Hepatic stellate cell (primary cell): ENCODE data around the gene PRSS22.

Source experiments
- DNase-seq: peaks from one replicate; pipeline ENCODE4 v3.0.0; 2011; ENCODE audit warnings: low spot score

PRSS22 gene

GRCh38 chr16:2852731-2853507 lies 5.1 kb downstream of the PRSS22 start:
- DNase-seq, result no peak

GRCh38 chr16:2852003-2852730 lies 5.8 kb downstream of the PRSS22 start:
- DNase-seq, result no peak

GRCh38 chr16:2848933-2849725 lies 8.8 kb downstream of the PRSS22 start:
- no peak for DNase-seq

DNA sequence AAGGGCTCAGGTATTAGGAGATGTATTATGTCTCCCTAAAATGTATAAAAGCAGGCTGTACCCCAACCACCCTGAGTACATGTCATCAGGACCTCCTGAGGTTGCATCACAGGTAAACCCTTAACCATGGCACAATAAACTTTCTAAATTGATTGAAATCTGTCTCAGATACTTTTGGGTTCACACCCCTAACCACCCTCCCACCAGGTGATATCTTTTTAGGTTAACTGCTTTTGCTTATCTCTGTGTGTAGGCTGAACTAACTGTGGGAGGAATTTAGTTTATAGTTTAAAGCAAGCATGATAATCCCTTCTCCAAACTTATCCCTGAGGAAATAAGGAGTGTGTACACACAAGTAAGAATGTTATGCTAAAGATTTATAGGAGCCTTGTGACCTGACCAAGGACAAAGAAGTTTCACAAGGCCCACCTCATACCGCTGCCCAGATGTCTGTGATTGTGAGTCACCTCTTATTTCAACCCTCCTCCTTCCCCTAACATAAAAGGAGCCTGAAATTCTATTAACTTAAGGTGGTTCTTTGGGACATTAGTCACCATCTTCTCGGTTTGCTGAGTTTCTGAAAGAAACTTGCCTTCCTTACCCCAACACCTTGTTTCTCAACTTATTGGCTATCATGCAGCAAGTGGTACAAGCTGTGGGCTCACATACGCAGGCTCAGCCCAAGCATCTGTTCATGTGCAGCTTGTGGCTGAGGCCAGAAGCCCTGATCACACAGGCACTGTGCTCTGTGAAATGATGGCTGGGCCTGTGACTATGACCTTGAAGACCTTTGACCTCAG lies 11.3 kb downstream of the PRSS22 start:
- DNase-seq, result no peak

GRCh38 chr16:2845116-2845515 lies 12.9 kb downstream of the PRSS22 start:
- DNase-seq, result no peak

- DNase-seq, result no peak
Observed at GRCh38 chr16:2843526-2843925, 14.4 kb downstream of the PRSS22 start.

GRCh38 chr16:2842340-2843000 lies 15.5 kb downstream of the PRSS22 start:
- DNase-seq, result peak; percentile 67

DNA sequence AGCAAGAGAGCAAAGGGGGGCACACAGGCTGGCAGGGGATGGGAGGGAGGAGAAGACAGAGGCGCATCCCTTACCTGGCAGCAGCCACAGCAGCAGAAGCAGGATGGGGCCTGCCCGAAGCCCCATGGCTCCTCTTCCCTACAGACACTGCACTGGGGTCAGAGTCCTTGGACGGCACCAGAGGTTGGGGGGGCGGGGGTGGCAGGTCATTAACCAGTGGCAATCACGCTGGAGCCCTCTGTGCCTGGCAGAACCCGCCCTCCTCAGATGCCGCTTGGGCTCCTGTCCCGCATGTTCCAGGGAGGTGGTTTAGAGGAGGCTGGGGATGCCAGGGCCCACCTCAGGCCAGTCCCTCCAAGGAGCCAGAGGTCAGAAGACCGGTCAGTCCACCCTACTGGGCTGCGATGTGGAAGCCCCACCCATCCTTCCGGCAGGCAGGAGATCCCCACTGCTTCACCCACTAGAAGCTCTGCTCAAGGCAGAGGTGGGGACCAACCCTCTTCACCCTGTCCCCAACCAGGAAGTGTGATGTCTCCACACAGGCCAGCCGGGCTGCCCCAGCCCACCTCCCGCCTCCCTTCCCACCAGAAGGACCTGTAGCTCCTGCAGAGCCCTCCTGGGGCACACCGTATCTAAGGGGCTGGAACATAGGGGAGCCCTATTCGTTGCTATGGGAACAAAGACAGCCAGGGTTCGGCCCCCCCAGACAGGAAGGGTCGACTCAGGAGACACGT lies 16.2 kb downstream of the PRSS22 start:
- DNase-seq, result no peak

DNA sequence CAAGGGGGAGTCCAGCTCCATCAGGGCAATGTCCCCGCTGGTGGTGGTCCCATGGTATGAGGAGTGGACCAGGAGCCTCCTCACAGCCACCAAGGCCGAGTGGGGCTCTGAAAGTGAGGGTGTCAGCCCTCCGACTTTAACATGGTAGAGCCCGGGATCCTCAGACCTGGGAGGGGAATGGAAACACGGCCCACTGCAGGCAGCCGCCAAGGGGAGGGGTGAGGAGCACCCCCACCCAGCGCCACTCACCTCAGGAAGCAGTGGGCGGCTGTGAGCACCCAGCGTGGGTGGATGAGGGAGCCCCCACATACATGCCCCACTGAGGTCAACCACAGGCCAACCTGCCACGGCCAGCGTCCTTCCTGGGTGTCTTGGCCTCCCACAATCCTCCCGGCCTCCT lies 17.1 kb downstream of the PRSS22 start:
- DNase-seq, result no peak

GRCh38 chr16:2839650-2840450 lies 18.1 kb downstream of the PRSS22 start:
- DNase-seq, result no peak

- DNase-seq, result peak; percentile 91
Observed at GRCh38 chr16:2838928-2839327, 19.0 kb downstream of the PRSS22 start.

GRCh38 chr16:2836646-2837508 lies 21.1 kb downstream of the PRSS22 start:
- no peak for DNase-seq

DNA sequence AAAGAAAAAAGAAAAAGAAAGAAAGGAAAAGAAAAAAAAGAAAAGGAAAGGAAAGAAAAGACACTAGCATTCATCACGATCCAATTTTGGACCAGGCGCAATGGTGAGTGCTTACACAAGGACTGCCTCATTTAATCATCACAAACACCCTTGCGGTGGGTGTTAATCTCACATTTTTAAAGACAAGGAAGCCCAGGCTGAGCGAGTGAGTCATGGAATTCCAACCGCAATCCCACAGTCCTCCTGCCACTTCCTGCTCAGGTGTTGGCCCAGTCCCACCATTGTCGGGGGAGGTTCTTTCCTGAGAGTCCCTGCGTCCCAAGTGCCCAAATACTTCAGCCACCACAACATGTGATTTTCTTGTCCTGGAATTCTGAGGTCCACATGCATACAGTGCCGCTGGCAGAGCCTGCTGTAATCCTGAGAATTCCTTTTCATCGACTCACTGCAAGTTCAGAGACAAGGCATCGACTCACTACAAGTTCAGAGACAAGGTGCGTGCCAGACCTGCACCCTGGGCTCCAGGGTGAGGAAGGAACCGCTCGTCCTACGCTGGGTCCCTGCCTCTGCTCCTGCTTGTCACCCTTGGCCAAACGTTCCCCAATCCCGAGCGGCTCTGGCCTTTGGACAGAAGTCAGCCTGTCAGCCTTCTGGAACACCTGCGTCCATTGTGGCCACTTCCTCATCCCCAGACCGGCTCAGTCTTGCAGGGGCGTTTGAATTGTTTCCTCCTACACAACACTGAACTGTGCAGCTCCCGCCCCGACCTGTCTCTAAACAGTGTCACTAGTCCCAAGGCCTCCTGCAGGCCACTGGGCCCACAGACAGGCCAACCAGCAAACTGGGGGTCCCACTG lies 22.1 kb downstream of the PRSS22 start:
- peak; percentile 96 for DNase-seq

- DNase-seq, result no peak
Observed at GRCh38 chr16:2834968-2835367, 23.0 kb downstream of the PRSS22 start.

DNA sequence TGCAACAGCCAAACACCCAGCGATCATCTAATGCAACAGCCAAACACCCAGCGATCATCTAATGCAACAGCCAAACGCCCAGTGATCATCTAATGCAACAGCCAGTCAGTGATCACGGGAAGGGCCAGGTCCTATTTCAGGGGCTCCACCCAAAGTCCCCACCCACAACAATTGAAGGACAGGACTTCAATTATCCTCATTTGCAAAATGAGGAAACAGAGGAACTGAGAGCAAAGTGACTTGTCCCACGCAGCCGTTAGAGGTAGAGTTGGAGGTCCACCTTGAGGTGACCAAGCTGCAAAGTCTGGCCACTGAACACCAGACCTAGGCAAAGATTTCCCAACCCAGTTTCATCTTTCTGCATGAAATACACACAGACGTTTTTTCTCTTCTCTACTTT lies 24.2 kb downstream of the PRSS22 start:
- DNase-seq, result no peak

GRCh38 chr16:2831203-2831602 lies 26.8 kb downstream of the PRSS22 start:
- no peak for DNase-seq

- DNase-seq, result no peak
Observed at GRCh38 chr16:2830355-2830695, 27.6 kb downstream of the PRSS22 start.
